ENCODE results near the gene PARPBP.
"Not testable (repeated sequence)": the region's sequence is repeated elsewhere in the genome, so short reads cannot be mapped to it uniquely, and the experiment has no call there.

DNA sequence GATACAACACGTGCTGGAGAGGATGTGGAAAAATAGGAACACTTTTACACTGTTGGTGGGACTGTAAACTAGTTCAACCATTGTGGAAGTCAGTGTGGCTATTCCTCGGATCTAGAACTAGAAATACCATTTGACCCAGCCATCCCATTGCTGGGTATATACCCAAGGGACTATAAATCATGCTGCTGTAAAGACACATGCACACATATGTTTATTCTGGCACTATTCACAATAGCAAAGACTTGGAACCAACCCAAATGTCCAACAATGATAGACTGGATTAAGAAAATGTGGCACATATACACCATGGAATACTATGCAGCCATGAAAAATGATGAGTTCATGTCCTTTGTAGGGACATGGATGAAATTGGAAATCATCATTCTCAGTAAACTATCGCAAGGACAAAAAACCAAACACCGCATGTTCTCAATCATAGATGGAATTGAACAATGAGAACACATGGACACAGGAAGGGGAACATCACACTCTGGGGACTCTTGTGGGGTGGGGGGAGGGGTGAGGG is 27.1 kb downstream of the PARPBP start:
- not testable (repeated sequence) for TF ChIP-seq HDGF (IDR thresholded peaks at IDR 0.05; ENCODE audit: borderline replicate concordance); FOXM1 (IDR thresholded peaks at IDR 0.05; ENCODE audit: borderline replicate concordance); TARDBP (IDR thresholded peaks at IDR 0.05); ZNF384 (IDR thresholded peaks at IDR 0.05); ARNT (IDR thresholded peaks at IDR 0.05); SUZ12 (IDR thresholded peaks at IDR 0.05); BHLHE40 (IDR thresholded peaks at IDR 0.05; ENCODE audit: borderline replicate concordance); NFRKB (IDR thresholded peaks at IDR 0.05)

Measured in HEK293T (cell line).